ENCODE data around the gene ATXN10.
"Not testable (repeated sequence)": the region's sequence is repeated elsewhere in the genome, so short reads cannot be mapped to it uniquely, and the experiment has no call there.

The ATXN10 gene

DNA sequence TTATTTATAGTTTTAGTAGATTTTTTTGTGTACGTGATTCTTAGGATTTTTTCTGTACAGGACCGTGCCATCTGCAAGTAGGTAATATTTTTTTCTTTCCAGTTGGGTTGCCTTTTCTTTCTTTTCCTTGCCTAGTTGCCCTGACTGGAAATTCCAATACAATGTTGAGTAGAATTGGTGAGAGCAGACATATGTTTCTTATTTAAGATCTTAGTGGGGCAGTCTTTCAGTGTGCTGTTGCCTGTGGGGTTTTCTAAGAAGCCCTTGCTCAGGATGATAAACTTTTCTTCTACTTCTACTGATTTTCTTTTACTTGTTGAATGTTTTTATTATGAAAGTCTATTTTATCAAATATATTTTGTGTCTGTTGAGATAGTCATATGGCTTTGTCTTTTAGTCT, 33.0 kb downstream of the ATXN10 start:
- Histone ChIP-seq H3K27ac (no peak overlapping the region), H3K9ac (no peak overlapping the region), H3K36me3 (peaks cover 96% of the 10 kb centered on the region), H3K9me3 (peaks cover 8% of the 10 kb centered on the region; the same call in 1 of the 2 replicates), H4K20me1 (peaks cover 45% of the 10 kb centered on the region), H3K4me3 (no peak overlapping the region), H3K4me1 (peaks cover 5% of the 10 kb centered on the region; the same call in 1 of the 2 replicates), H3K4me2 (no peak overlapping the region), H3K27me3 (no peaks in the 10 kb centered on the region)
- no peak for TF ChIP-seq Cebpa-rat (IDR thresholded peaks at IDR 0.05)

- Histone ChIP-seq H3K27ac (no peak overlapping the region), H3K9me3 (peaks cover 8% of the 10 kb centered on the region; the same call in 1 of the 2 replicates), H3K4me1 (peaks cover 20% of the 10 kb centered on the region), H3K36me3 (peaks cover 96% of the 10 kb centered on the region), H3K27me3 (no peaks in the 10 kb centered on the region), H3K4me3 (no peak overlapping the region), H3K9ac (no peak overlapping the region), H3K4me2 (no peak overlapping the region), H4K20me1 (peaks cover 53% of the 10 kb centered on the region)
- TF ChIP-seq Cebpa-rat (IDR thresholded peaks at IDR 0.05): no peak
These were observed 36.0 kb downstream of the ATXN10 start for GRCh38 chr22:45707605-45708004.

DNA sequence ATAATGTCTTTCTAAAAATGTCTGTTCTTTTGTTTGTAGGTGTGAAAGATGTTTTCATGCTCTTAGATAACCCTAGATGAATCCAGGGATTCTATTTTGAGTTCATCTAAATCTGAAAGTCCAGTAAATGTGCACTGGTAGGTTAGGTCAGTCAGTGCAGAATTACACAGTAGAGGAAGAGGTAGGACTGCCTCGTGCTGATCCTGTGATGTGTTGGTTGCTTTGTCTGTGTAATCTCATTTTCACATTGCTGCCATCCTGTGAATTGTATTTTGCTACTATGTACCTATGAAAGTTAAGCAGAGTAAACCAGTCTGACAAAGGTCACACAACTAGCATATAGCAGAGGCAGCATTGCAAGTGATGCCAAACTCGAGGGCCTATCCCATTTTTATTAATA, 36.5 kb downstream of the ATXN10 start:
- no peak overlapping the region for H3K4me3 ChIP-seq
- H3K27ac ChIP-seq: no peak overlapping the region
- no peak overlapping the region for H3K4me2 ChIP-seq
- H3K9ac ChIP-seq: no peak overlapping the region
- no peaks in the 10 kb centered on the region for H3K27me3 ChIP-seq
- peaks cover 59% of the 10 kb centered on the region for H4K20me1 ChIP-seq
- peaks cover 95% of the 10 kb centered on the region for H3K36me3 ChIP-seq
- no peak for TF ChIP-seq Cebpa-rat (IDR thresholded peaks at IDR 0.05)
- peaks cover 8% of the 10 kb centered on the region; the same call in 1 of the 2 replicates for H3K9me3 ChIP-seq
- H3K4me1 ChIP-seq: peaks cover 21% of the 10 kb centered on the region

DNA sequence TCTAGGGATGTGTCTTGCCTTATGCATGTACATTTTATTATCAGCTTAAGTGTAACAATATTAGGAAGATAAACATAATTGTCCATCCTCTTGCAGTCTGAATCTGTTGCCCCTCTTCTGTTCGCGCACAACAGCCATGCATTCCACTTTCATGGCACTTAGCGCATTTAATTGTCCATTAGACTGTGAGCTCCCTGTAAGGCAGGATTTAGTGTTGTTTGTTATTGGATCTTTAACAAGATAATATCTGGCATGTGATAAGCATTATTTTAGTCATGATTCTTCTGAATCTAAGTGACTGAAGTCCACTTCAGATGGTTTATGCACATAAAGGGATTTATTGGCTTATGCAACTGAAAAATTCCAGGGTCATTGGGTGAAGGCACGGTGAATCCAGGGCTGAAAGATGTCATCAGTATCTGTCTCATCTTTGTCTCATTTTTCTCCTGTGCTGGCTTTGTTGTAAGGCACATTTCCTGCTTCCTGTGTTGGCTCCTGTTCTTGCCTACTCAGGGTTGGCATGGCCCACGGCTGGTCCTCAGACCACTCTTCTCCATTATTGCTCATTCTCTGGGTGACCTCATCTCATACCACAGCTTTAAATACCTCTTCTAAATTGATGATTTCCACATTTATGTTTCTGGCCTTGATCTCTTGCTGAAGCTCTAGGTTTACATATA, 37.6 kb downstream of the ATXN10 start:
- no peak for TF ChIP-seq Cebpa-rat (IDR thresholded peaks at IDR 0.05)
- Histone ChIP-seq H3K4me3 (no peak overlapping the region), H3K4me1 (peaks cover 21% of the 10 kb centered on the region), H3K36me3 (peaks cover 92% of the 10 kb centered on the region), H3K4me2 (no peak overlapping the region), H3K9me3 (no peaks in the 10 kb centered on the region), H3K27me3 (no peaks in the 10 kb centered on the region), H3K27ac (no peak overlapping the region), H3K9ac (no peak overlapping the region), H4K20me1 (peaks cover 69% of the 10 kb centered on the region)

DNA sequence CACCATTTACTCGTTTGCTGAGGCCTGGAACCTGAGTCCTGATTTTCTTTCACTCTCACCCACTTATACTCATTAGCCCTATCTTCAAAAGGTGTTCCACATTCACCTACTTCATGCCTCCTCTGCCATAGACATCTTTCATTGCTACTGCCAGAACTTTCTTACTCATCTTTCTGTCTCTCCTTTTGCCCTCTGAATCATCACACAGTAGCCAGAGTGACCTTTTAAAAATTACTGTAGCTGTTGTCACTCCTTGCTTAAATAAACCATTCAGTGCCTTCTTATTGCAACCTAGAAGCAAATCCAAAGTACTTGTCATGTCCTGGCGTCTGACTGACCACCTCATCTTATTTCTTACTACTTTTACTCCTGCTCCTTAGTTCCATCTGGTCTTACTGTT, 38.2 kb downstream of the ATXN10 start:
- H4K20me1 ChIP-seq: peaks cover 74% of the 10 kb centered on the region
- no peak overlapping the region for H3K4me2 ChIP-seq
- H3K4me1 ChIP-seq: peaks cover 21% of the 10 kb centered on the region
- no peak for TF ChIP-seq Cebpa-rat (IDR thresholded peaks at IDR 0.05)
- H3K9me3 ChIP-seq: no peaks in the 10 kb centered on the region
- no peak overlapping the region for H3K27ac ChIP-seq
- H3K27me3 ChIP-seq: no peaks in the 10 kb centered on the region
- no peak overlapping the region for H3K4me3 ChIP-seq
- no peak overlapping the region for H3K9ac ChIP-seq
- H3K36me3 ChIP-seq: peaks cover 89% of the 10 kb centered on the region

DNA sequence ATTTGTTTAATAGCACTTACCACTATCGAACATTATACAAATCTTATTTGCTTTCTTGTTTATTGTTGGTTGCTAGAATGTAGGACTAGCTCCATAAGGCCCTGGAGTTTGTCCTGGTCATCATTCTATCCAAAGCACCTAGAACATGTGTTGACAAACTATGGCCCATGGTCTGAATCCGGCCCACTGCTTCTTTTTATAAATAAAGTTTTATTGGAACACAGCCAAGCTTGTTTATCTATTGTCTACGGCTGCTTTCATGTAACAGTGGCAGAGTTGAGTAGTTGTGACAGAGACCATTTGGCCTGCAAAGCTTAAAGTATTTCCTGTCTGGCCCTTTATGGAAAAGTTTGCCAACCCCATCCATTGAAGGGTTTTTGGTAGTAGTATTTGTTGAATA, 38.8 kb downstream of the ATXN10 start:
- H3K27ac ChIP-seq: no peak overlapping the region
- no peak overlapping the region for H3K4me2 ChIP-seq
- no peak for TF ChIP-seq Cebpa-rat (IDR thresholded peaks at IDR 0.05)
- no peak overlapping the region for H3K4me3 ChIP-seq
- H4K20me1 ChIP-seq: peaks cover 76% of the 10 kb centered on the region
- no peaks in the 10 kb centered on the region for H3K9me3 ChIP-seq
- H3K4me1 ChIP-seq: peaks cover 21% of the 10 kb centered on the region
- H3K36me3 ChIP-seq: peaks cover 90% of the 10 kb centered on the region
- no peaks in the 10 kb centered on the region for H3K27me3 ChIP-seq
- no peak overlapping the region for H3K9ac ChIP-seq

DNA sequence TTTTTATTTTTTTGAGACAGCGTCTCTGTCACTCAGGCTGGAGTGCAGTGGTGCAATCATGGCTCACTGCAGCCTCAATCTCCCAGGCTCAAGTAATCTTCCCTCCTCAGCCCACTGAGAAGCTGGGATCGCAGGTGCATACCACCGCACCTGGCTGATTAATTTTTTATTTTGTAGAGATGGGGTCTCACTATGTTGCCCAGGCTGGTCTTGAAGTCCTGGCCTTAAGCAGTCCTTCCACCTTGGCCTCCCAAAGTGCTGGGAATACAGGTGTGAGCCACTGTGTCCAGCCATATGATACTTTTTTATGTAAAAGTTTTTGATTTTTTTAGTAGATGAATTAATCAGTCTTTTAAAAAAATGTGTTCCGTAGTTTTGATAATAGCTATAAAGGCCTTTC, 42.8 kb downstream of the ATXN10 start:
- not testable (repeated sequence) for H3K9me3 ChIP-seq, H3K27ac ChIP-seq, H3K4me2 ChIP-seq, H3K27me3 ChIP-seq, H3K9ac ChIP-seq, H3K4me3 ChIP-seq
- Histone ChIP-seq H3K36me3 (peaks cover 75% of the 10 kb centered on the region), H4K20me1 (peaks cover 74% of the 10 kb centered on the region), H3K4me1 (peaks cover 17% of the 10 kb centered on the region)

DNA sequence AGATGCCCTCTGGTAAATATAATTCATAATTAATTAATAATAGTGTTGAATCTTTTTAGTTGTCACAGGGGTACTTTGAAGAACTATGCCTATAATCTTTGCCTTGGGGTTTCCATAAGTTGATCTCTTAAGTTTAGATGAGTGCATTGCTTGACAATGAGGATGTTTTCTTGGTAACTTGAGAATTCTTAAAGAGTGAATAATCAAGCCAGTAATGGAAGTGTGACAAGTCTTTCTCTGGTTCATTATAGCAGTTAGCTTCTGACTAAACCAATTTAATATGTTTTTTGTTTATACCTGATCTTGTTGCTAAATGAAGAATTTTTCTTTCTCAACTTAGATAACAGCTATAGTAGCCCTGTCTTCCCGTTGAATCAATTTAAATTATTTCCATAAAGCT, 46.2 kb downstream of the ATXN10 start:
- no peak overlapping the region for H3K9ac ChIP-seq
- H3K4me3 ChIP-seq: no peak overlapping the region
- peaks cover 69% of the 10 kb centered on the region for H4K20me1 ChIP-seq
- no peaks in the 10 kb centered on the region for H3K4me1 ChIP-seq
- H3K9me3 ChIP-seq: no peaks in the 10 kb centered on the region
- H3K36me3 ChIP-seq: peaks cover 76% of the 10 kb centered on the region
- H3K27me3 ChIP-seq: no peaks in the 10 kb centered on the region
- H3K27ac ChIP-seq: no peak overlapping the region
- TF ChIP-seq Cebpa-rat (IDR thresholded peaks at IDR 0.05): no peak
- no peak overlapping the region for H3K4me2 ChIP-seq

GRCh38 chr22:45718391-45718790, 46.8 kb downstream of the ATXN10 start:
- H3K36me3 ChIP-seq: peaks cover 76% of the 10 kb centered on the region
- H3K4me2 ChIP-seq: no peak overlapping the region
- no peaks in the 10 kb centered on the region for H3K27me3 ChIP-seq
- H4K20me1 ChIP-seq: peaks cover 69% of the 10 kb centered on the region
- no peak overlapping the region for H3K9ac ChIP-seq
- H3K4me3 ChIP-seq: no peak overlapping the region
- no peak for TF ChIP-seq Cebpa-rat (IDR thresholded peaks at IDR 0.05)
- no peaks in the 10 kb centered on the region for H3K4me1 ChIP-seq
- no peak overlapping the region for H3K27ac ChIP-seq
- H3K9me3 ChIP-seq: no peaks in the 10 kb centered on the region

DNA sequence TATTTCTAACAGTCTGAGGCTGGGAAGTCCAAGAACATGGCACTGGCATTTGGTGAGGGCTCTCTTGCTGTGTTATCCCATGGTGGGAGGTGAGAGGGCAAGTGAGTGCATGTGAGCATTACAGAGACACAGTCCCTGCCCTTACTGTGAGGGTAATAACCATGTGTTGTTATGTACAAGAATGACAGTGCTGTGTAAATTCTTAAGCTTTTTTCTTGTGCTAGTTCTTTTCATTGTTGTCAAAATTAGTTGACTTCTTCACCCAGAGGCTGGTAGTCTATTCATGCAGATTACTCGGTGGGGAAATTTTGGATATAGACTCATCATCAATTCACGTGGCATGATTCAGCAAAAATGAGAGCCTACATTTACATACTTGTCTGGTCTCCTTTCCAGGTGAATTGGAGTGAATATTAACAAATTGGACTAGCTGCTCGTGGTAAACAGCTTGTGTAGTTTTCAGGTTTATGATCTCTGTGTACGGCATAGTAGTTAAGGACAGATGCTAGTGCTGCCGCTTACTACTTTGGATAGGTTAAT, 49.3 kb downstream of the ATXN10 start:
- no peak overlapping the region for H3K27ac ChIP-seq
- no peaks in the 10 kb centered on the region for H3K27me3 ChIP-seq
- H3K4me3 ChIP-seq: no peak overlapping the region

More for the DNA sequence above, 49.3 kb downstream of the ATXN10 start:
- H3K4me2 ChIP-seq: no peak overlapping the region
- H3K4me1 ChIP-seq: no peaks in the 10 kb centered on the region
- no peak for TF ChIP-seq Cebpa-rat (IDR thresholded peaks at IDR 0.05)
- no peak overlapping the region for H3K9ac ChIP-seq
- peaks cover 68% of the 10 kb centered on the region for H3K36me3 ChIP-seq
- H3K9me3 ChIP-seq: no peaks in the 10 kb centered on the region
- peaks cover 71% of the 10 kb centered on the region for H4K20me1 ChIP-seq

All from BLaER1 (cell line).